ENCODE measurements around the gene REEP1.

DNA sequence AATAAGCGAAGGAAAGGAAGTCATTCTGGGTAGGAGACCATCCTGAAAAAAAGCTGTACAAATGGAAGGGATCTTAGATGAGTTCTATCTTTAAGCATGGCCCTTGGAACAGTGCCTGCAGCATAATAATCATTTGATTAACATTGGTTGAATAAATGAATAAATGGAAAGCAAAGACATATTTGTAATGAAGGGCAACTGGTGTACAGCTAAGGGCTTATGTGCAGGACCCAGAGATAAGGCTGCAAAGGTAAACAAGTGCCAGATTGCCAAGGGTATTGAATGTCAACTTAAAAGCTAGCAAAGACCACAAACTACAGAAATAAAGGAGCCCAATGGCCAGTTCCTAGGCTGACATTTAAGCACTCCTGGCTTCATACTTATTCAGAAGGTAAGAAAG lies 161.6 kb downstream of the REEP1 start:
- TF ChIP-seq, protein P1, sequence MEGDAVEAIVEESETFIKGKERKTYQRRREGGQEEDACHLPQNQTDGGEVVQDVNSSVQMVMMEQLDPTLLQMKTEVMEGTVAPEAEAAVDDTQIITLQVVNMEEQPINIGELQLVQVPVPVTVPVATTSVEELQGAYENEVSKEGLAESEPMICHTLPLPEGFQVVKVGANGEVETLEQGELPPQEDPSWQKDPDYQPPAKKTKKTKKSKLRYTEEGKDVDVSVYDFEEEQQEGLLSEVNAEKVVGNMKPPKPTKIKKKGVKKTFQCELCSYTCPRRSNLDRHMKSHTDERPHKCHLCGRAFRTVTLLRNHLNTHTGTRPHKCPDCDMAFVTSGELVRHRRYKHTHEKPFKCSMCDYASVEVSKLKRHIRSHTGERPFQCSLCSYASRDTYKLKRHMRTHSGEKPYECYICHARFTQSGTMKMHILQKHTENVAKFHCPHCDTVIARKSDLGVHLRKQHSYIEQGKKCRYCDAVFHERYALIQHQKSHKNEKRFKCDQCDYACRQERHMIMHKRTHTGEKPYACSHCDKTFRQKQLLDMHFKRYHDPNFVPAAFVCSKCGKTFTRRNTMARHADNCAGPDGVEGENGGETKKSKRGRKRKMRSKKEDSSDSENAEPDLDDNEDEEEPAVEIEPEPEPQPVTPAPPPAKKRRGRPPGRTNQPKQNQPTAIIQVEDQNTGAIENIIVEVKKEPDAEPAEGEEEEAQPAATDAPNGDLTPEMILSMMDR (IDR thresholded peaks at IDR 0.05), result no peak
- TF ChIP-seq POLR2A (IDR thresholded peaks at IDR 0.05), result no peak
- no peak for TF ChIP-seq POLR2AphosphoS5 (IDR thresholded peaks at IDR 0.05)
